ENCODE measurements around the gene SET.

DNA sequence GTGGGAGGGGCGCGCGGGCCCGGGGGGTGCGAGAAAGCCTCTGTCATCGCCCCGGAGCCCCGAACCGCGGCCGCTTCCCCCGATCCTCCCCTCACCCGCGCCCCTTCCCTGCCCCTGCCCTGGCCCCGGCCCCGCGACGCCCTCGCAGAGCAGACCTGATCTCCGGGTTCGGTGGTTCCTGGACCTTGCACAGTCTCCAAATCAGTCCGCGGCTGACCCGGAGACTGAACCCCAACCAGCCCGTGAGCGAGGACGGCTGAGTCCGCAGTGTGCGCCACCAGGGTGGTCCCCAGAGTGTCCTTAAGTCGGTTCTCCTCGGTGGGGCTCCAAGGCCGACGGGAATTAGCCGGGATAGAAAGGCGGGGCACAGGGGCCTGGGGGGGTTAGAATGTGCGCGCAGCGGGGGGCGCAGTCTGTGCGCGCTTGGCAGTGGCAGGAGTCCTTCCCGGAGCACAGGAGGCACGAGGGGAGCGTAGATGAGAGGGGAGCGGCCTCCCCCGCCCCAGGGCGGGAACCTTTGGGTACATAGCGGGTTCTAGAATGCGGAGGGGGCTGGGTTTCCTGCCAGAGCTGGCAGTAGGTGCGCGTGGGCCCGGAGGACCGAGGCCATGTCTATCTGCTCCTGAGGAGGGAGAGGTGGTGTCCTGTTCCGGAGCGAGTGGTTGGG is 14.1 kb downstream of the SET start:
- TF ChIP-seq, protein P1, sequence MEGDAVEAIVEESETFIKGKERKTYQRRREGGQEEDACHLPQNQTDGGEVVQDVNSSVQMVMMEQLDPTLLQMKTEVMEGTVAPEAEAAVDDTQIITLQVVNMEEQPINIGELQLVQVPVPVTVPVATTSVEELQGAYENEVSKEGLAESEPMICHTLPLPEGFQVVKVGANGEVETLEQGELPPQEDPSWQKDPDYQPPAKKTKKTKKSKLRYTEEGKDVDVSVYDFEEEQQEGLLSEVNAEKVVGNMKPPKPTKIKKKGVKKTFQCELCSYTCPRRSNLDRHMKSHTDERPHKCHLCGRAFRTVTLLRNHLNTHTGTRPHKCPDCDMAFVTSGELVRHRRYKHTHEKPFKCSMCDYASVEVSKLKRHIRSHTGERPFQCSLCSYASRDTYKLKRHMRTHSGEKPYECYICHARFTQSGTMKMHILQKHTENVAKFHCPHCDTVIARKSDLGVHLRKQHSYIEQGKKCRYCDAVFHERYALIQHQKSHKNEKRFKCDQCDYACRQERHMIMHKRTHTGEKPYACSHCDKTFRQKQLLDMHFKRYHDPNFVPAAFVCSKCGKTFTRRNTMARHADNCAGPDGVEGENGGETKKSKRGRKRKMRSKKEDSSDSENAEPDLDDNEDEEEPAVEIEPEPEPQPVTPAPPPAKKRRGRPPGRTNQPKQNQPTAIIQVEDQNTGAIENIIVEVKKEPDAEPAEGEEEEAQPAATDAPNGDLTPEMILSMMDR (conservative IDR thresholded peaks at IDR 0.05; ENCODE audit: low read depth, low read length), result no peak
- no peak for TF ChIP-seq EZH2 (IDR thresholded peaks at IDR 0.05; ENCODE audit: borderline replicate concordance, low read depth, low read length, poor library complexity, severe bottlenecking)

Measured in A673 (cell line).